HG02840 (cell line): ENCODE data around the gene FOXP4.
A peak's percentile ranks its signal among the peaks of the same experiment; 100 is the strongest.

Experiments
- ATAC-seq: cut with Tn5 transposase; IDR thresholded peaks from one replicate; pipeline ENCODE4 v1.9.1; 2021; ENCODE audit warnings: mild to moderate bottlenecking, moderate library complexity, moderate number of reproducible peaks; ENCODE audit not compliant: unreplicated experiment, low FRiP score

Gene FOXP4

DNA sequence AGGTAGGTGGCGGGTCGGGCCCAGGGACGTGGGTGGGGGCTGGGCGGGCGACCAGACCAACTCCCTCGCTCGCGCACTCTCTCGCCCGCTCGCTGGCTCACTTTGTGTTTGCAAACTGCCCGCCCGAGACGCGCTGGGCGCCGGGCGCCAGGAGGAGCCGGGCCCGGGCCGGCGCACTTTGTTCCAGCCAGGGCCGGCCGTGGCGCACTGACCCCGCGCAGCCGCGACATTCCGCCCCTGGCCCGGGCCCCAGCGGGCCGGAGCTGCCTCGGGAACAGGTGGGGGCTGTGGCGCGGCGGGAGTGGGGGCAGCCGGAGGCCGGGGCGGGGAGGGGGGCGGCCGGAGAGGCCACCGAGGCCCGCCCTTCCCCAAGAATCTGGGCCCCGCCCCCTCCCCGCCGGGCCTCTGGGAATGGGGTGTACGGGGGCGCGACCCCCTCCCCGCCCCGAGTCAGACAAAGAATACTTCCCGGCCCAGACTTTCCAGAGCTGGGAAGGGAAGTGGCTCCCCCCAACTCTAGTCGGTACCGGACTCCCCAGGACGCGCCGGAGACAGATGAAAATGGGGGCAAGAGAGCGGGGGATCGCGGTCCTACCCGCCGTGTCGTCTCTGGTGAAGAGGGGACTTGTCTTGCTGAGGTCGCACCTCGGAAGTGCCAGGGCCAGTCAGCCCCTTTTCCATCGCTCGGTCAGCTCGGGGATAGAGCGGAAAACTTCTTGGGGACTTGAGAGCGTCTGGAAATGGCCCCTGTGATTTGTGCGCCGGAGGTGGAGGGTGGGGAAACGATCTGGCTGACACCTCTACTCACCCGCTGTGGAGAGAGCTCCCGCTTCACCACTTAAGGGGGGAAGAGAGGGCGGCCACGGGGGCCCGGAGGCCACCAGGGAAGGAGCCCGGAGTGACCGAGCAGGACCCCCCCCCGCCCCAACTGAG is 951 bp downstream of the FOXP4 start:
- ATAC-seq, result peak; percentile 21

DNA sequence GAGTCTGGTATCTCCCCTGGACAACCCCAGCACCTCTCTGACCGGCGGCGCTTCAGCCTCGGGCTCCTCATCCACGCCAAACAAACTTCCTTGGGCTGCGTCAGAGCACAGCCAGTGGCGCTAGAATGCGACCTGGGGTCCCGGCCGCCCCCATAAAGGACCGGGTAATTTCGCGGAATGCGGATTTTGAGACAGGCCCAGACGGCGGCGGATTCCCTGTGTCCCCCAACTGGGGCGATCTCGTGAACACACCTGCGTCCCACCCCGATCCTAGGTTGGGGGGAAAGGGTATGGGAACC is 1.6 kb downstream of the FOXP4 start:
- no peak for ATAC-seq

GRCh38 chr6:41548098-41548840 is 2.1 kb downstream of the FOXP4 start:
- ATAC-seq, result no peak

DNA sequence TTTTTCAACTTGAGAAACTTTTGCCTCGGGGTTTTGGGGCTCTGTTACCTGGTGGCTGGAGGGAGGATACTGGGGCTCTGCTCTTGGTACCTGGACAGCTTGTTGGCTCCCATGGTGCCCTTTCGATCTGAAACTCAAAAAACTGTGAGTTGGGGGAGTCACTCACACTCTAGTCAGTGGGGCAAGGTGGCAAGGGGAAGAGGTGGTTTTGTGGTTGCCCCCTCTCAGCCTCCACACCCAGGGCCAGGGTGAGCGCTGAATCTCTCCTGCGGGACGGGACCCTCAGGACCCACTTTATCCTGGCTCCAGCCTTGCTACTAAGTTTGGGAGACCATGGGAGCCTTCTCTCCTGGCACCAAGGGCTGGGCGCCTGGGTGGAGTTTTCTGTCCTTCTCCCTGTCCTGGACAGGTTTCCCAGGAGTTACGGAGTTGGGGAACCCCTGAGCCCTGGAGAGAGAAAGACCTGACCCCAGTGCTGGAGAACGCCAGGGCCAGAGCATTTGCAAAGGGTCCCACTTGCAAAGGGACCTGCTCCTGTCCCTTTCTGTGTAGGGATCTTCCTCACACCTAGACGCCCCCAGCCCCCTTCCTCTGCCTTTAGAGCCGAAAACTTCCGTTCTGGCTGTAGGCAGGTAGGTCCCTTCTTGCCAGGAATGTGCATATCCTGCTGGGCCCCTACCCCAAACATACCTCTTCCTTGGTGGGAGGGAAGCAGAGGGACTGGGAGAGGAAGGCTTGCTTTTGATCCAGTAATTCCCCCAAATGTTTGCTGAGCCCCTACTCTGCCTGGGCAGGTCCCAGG is 2.9 kb downstream of the FOXP4 start:
- no peak for ATAC-seq

GRCh38 chr6:41549673-41550072 is 3.5 kb downstream of the FOXP4 start:
- no peak for ATAC-seq

GRCh38 chr6:41551086-41551700 is 5.0 kb downstream of the FOXP4 start:
- no peak for ATAC-seq

DNA sequence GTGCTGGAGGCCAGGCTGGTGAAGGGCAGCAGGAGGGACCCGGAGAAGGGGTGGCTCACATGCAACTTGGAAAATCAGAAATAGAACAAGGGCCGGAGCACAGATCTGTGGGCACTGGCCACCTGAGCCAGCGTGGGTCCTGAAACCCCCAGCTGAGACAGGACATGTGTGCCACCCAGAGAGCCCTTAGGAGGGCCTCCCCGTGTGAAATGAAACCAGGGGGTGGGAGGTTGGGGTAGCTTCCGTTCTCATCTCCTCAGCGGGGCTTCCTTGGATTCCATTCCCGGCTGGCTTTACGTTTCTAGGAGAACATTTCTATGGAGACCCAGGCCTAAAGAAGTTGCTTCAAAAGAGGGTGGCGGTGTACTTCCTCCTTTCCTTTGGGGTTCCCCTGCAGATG is 5.7 kb downstream of the FOXP4 start:
- ATAC-seq, result no peak

- ATAC-seq, result no peak
These were observed 6.5 kb downstream of the FOXP4 start for GRCh38 chr6:41552723-41553122.

DNA sequence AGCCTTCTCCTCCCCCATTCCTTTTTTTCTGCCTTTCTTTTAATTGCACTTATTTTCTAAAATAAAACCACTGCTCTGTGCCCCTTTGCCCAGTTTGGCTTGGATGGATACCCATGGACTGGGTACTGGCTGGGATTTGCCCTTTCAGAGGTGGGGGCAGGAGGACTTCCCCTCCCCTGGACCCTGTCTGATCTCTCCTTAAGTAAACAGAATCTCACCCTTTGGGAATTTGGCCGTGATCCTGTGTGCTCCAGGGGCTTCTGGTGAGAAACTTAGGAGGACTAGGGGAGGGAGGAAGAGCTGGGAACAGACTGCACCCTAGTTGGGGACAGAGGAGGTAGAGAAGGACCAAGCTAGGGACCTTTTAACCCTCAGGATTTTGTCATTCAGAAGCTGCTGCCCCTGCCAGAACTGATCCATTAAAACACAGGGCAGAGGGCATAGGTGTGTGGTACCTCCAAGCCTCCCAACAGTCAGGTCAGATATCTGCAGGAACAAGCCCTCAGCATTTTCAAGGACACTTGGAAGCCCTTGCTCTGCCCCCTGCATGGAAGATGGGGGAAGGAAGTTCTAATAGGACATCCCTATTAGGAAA is 7.3 kb downstream of the FOXP4 start:
- no peak for ATAC-seq

DNA sequence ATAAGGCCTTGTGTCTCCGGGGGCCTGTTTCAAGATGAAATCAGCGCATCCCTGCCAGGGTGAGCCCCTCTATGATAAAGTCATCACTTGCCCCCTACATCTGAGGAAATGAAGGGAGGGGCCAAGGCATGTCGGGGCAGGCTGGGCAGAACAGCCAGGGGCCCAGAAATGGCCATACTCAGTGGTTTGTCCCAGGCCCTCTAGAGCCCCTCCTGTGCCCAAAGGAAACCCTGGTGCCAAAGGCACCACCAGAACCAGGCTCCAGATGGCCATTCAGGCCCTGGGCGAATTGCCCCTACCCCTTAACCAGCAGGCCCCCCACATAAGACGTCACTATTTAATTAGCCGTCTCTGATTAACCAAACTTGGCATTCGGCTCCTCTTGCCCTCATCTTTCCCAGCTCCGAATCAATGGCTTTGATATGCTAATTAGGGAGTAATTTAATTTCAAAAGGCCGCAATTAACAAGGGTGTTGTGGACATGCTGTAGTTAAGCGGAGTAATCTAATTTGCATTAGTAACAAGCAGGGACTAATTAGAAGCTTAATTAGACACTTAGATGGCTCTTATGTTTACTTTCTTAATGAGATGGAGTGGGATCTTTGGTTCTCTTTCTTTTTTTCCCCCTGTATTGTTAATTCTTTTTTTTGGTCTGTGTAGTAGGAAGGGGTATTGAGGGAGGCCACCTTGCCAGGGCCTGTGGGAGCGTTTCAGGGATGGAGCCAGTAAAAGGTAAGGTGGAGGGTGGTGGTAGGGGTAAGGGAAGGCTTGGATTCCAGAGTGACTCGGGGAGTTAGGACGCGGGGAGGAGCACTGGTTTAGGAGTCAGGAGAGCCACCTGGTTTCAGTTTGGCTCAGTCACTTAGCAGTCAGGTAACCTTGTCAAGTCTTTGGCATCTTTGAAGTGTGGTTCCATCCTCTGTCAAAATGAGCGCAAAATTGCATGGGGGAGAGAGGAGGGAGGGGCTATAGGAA is 9.4 kb downstream of the FOXP4 start:
- ATAC-seq, result no peak

GRCh38 chr6:41557335-41557734 is 11.2 kb downstream of the FOXP4 start:
- ATAC-seq, result no peak

DNA sequence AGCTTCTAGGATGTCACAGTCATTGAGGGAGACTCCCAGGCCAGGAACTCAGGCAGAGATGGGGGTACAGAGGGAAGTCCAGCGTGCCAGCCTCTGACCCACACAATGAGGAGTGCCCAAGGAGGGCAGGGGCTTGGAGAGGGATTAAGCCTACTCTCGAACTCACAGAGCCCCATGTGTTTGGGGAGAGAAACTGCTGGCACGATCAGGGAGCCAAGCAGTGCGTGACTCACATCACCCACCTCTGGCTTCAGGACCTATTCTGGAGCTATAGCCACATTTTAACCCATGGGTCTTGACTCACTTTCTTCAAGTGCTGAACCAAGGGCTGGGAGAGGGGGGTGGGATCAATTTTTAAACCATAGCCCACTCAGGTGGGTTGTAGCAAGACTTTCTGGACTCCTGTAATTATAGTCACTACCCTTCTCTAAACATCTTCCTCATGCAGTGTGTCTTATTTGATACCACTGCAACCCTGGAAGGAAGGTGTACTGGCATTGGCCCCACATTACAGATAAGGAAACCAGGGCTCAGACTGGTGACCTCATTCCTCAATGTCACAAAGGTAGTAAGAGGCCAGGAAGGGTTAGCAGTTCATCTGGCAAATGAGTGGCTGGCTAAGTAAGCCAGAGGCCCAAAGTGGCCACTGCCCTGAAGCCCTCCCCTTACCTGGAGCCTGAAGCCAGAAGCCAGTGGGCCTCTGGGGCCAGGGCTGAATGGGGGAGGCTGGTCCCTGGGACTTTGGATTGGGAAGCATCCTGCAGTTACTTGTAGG is 12.0 kb downstream of the FOXP4 start:
- no peak for ATAC-seq

DNA sequence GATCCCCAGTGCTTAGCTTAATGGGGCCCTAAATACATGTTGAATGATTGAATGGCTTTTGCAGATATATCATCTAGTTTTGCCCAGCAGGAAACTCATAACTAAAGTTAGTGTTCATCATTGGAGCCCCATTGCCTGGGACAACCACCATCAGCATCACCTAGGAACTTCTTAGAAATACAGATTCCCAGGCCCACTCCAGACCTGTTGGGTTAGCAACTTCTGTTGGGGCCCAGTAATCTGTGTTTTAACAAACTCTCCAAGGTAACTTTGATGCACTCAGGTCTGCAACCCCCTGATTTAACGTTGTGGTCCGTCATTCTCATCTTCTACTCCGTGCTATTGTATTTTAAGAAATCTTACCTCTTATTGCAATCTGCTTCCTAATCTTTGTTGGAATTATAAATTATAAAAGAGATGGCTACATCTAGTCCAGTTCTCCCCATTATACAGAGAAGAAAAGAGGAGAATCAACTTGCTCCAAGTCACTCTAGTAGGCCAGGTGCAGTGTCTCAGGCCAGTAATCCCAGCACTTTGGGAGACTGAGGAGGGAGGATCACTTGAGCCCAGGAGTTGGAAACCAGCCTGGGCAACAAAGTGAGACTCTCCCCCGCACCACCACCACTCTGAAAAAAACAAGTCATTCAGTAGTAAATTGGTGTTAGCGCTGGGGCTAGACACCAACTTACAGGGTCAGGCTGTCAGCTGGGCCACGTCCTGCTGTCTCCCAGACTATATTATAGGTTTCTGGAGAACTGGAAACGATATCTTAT is 13.7 kb downstream of the FOXP4 start:
- ATAC-seq, result no peak

DNA sequence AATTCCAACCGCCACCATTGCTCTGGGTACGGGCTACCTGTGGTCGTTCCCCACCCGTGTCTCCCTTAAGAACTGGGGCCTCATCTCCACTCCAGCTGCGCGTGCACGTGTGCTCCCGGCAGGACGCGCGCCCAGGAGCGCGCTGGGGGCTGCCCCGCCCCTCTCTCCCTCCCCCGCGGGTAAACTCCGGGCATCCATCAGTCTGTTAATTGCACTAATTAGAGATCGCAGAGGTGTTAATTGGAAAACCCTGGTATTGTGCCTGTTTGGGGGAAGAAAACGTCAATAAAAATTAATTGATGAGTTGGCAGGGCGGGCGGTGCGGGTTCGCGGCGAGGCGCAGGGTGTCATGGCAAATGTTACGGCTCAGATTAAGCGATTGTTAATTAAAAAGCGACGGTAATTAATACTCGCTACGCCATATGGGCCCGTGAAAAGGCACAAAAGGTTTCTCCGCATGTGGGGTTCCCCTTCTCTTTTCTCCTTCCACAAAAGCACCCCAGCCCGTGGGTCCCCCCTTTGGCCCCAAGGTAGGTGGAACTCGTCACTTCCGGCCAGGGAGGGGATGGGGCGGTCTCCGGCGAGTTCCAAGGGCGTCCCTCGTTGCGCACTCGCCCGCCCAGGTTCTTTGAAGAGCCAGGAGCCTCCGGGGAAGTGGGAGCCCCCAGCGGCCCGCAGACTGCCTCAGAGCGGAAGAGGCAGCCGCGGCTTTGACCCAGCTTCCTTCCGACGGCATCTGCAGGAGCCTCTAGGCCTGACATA is 14.4 kb downstream of the FOXP4 start:
- ATAC-seq, result no peak

- ATAC-seq, result no peak
These were observed 15.2 kb downstream of the FOXP4 start for GRCh38 chr6:41561416-41561815.

- no peak for ATAC-seq
These were observed 16.0 kb downstream of the FOXP4 start for GRCh38 chr6:41561931-41562911.
